NCI-H128 (cell line): ENCODE results near the gene PHF13.
"Not testable (repeated sequence)": the region's sequence is repeated elsewhere in the genome, so short reads cannot be mapped to it uniquely, and the experiment has no call there.

Source experiments
- DNase-seq: peaks from one replicate; lab custom pipeline; 2025; ENCODE audit not compliant: unreplicated experiment; lab: John Stamatoyannopoulos, UW

PHF13 gene

GRCh38 chr1:6653436-6654290 is 40.1 kb downstream of the PHF13 start:
- no peak for DNase-seq

GRCh38 chr1:6657138-6657537 is 43.6 kb downstream of the PHF13 start:
- DNase-seq: no peak

DNA sequence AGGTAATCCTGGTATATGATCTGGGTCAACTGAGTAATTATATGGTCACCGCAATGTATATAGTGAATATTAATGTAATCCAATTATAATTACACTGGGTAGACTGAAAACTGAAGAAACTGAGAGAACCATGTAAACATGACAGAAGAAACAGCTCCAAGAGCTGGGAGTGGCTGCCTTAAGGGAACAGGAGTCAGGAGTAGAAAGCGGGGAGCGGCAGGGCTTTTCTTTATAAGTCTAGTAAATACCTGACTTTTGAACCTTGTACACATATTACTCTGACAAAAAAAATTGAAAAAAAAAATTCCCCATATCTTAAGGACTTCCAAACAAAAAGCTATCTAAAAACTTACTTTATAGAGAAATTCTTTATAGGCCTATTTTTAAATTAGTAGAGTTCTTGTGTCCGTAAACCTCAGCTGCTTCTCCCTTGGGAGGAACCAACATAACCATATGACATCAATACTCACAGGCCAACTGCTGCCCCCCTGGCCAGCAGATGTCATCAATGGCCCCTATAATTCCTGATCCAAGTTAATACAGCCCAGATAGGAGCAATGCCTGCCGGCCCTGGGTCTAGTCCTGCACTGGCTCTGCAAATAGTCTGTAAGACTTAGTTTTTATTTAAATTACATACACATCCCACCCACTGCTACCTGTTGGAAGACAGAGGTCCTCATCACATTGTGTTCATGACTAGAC is 45.0 kb downstream of the PHF13 start:
- DNase-seq: no peak

GRCh38 chr1:6660415-6661049 is 47.0 kb downstream of the PHF13 start:
- DNase-seq: no peak

DNA sequence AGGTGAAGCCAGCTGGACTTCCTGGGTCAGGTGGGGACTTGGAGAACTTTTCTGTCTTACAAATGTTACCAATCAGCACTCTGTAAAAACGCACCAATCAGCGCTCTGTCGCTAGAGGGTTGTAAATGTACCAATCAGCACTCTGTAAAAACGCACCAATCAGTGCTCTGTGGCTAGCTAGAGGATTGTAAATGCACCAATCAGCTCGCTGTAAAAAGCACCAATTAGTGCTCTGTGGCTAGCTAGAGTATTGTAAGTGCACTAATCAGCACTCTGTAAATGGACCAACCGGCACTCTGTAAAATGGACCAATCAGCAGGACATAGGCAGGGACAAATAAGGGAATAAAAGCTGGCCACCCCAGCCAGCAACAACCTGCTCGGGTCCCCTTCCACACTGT is 48.9 kb downstream of the PHF13 start:
- not testable (repeated sequence) for DNase-seq

DNA sequence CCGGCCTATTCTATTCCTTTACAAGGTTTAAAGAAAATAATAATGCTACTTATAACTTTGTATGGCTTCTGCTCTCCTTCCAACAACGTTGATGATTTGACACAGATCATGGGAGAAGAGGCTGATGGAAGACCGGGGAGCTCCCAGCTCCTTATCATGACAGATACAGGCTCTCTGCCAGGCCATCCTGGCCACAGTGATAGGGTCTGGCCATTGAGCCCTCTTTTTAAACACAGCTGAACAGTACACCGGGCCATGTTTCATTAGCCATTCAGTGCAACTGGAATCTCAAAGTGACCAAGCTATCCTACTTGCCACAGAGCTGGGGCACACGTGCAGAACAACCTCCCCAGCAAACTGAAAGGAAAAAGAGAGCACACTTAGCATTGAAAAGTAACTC is 53.2 kb downstream of the PHF13 start:
- no peak for DNase-seq

DNA sequence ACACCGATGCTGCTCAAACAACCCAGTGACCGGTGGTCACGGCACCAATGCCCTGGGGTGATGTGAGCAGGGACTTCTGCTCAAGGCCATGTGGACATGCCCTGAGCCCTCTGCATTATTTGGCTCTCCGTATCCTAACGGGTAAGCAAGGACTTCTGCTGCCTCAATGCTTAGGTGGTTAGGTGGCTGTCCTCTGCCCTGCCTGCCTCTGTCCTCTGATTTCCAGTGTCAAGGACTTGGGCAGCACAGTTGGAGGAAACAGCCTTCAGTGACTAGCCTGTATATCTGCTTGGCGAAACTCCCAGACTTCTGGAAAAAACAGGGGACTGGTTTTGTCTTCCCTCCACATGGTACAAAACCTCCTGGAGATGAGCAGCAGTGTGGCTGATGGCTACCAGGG is 53.6 kb downstream of the PHF13 start:
- DNase-seq: no peak

GRCh38 chr1:6668503-6668902 is 55.0 kb downstream of the PHF13 start:
- DNase-seq: no peak

GRCh38 chr1:6672558-6672957 is 59.0 kb downstream of the PHF13 start:
- DNase-seq: no peak
